Cardiac ventricle fibroblast (primary cell): ENCODE results near the gene CHRM1. TPM values are rescaled to one million over a fixed set of nuclear protein-coding genes. Genes with fewer than 3 reads are reported as not detected.

Source experiments
- total RNA-seq: library from RNA; depleted of rRNA; stranded (reverse); fragments of >200 nt; gene quantifications from 2 replicates; pipeline ENCODE4 v1.2.3, GENCODE V29; 2015

CHRM1 gene
- not detected in 2 replicates for total RNA-seq

GRCh38 chr11:62921201-62921572 lies at the start of gene CHRM1:
TSS of gene CHRM1 (minus strand) at chr11:62921363. CDS start at chr11:62911100, 10,263 bp downstream.

GRCh38 chr11:62880803-62881578 lies 40.2 kb downstream of the CHRM1 start, which contains the start of gene SLC3A2:
TSS of gene SLC3A2 (plus strand) at chr11:62880896. CDS start at chr11:62881024, 128 bp downstream.

Other genes starting within 250 kb of the CHRM1 start
- 7.5 and 8.7 TPM in 2 replicates for gene UQCC3, start 249.7 kb downstream of the CHRM1 start, total RNA-seq
- gene LBHD1, start 249.1 kb downstream of the CHRM1 start, total RNA-seq, result 4.2 and 7.4 TPM in 2 replicates
- gene UBXN1, start 242.3 kb downstream of the CHRM1 start, total RNA-seq, result 115 and 150 TPM in 2 replicates
- 8.5 and 15.5 TPM in 2 replicates for gene LRRN4CL, start 231.8 kb downstream of the CHRM1 start, total RNA-seq
- 15.4 and 27.1 TPM in 2 replicates for gene BSCL2, start 213.9 kb downstream of the CHRM1 start, total RNA-seq
- not detected in 2 replicates for gene GNG3, start 213.7 kb downstream of the CHRM1 start, total RNA-seq
- 18.1 and 23.8 TPM in 2 replicates for gene HNRNPUL2, start 193.9 kb downstream of the CHRM1 start, total RNA-seq
- gene TTC9C, start 192.9 kb downstream of the CHRM1 start, total RNA-seq, result 22.8 and 36.6 TPM in 2 replicates
- 9.4 and 10.8 TPM in 2 replicates for gene ZBTB3, start 167.2 kb downstream of the CHRM1 start, total RNA-seq
- 66.3 and 67.2 TPM in 2 replicates for gene POLR2G, start 159.8 kb downstream of the CHRM1 start, total RNA-seq
- gene TAF6L, start 150.0 kb downstream of the CHRM1 start, total RNA-seq, result 11.8 and 13.9 TPM in 2 replicates
- 60.1 and 80.1 TPM in 2 replicates for gene TMEM179B, start 134.0 kb downstream of the CHRM1 start, total RNA-seq
- gene TMEM223, start 129.4 kb downstream of the CHRM1 start, total RNA-seq, result 25.8 and 27.7 TPM in 2 replicates
- 33.1 and 35.5 TPM in 2 replicates for gene NXF1, start 115.9 kb downstream of the CHRM1 start, total RNA-seq
- gene STX5, start 89.3 kb downstream of the CHRM1 start, total RNA-seq, result 31.7 and 41.2 TPM in 2 replicates
- not detected in 2 replicates for gene TEX54, start 88.5 kb downstream of the CHRM1 start, total RNA-seq
- 24.5 and 29.2 TPM in 2 replicates for gene WDR74, start 81.8 kb downstream of the CHRM1 start, total RNA-seq
- gene SLC3A2, start 40.5 kb downstream of the CHRM1 start, total RNA-seq, result 96.0 and 99.3 TPM in 2 replicates
- not detected in 2 replicates for gene SLC22A6, start 63.6 kb upstream of the CHRM1 start, total RNA-seq
- not detected in 2 replicates for gene SLC22A8, start 94.5 kb upstream of the CHRM1 start, total RNA-seq
- gene SLC22A24, start 222.9 kb upstream of the CHRM1 start, total RNA-seq, result not detected in 2 replicates